Measurements from ENCODE around the gene FLII. TPM values are rescaled to one million over a fixed set of nuclear protein-coding genes. Genes with fewer than 3 reads are reported as not detected.

The FLII gene
- polyA plus RNA-seq, 4 donors: 152 to 360 (median 210) TPM

DNA sequence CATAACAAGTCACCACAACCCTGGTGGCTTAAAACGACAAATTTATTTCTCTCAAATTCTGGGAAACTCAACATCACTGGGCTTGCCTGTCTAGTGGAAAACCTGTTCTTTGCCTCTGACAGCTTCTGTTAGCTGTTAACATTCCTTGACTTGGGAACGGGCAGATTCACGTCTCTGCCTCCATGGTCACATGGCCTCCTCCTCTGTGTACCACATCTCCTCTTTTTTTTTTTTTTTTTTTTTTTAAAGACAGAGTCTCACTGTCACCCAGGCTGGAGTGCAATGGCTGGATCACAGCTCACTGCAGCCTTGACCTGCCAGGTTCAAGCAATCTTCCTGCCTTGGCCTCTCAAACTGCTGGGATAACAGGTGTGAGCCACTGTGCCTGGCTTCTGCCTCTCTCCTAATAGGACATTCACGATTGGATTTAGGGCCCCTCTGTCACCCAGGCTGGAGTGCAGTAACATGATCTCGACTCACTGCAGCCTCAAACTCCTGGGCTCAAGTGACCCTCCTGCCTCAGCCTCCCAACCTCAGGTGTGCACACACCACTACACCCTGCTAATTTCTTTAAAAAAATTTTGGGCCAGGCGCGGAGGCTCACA lies 44.8 kb downstream of the FLII start:
- Histone ChIP-seq H3K27me3 (ENCODE audit: control insufficient read depth in 3 of 3, insufficient read depth in 3 of 3, low read length in 3 of 3) (no peaks in the 10 kb centered on the region), H3K36me3 (ENCODE audit: control insufficient read depth in 3 of 3, insufficient read depth in 2 of 3, low read depth in 1 of 3, low read length in 3 of 3) (peaks cover 8 to 22% (median 9%) of the 10 kb centered on the region in 3 donors), H3K27ac (ENCODE audit: low read depth in 1 of 3, low read length in 2 of 3) (no peak overlapping the region), H3K4me3 (ENCODE audit: low read depth in 1 of 3, low read length in 3 of 3) (no peak overlapping the region), H3K9me3 (ENCODE audit: control insufficient read depth in 2 of 2, insufficient read depth in 1 of 2, low read depth in 1 of 2, low read length in 1 of 2) (no peaks in the 10 kb centered on the region), H3K4me1 (ENCODE audit: control insufficient read depth in 3 of 3, insufficient read depth in 2 of 3, low read depth in 1 of 3, low read length in 2 of 3) (no peaks in the 10 kb centered on the region)
- no peak for DNase-seq
- 74 to 78% (median 75%) methylated on average over 7 of the region's 7 CpGs for WGBS, 3 donors
- FAIRE-seq: no peak

DNA sequence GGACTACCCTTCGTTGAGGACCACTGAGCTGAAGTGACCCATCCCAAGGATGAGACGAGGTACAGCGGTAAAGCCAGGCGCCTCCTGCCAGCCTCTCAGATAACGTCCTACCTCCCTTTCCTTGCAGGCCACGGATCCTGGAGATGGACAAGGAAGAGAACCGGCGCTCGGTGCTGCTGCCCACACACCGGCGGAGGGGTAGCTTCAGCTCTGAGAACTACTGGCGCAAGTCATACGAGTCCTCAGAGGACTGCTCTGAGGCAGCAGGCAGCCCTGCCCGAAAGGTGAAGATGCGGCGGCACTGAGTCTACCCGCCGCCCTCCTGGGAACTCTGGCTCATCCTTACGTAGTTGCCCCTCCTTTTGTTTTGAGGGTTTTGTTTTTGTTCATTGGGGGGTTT lies 50.4 kb downstream of the FLII start:
- no peak for FAIRE-seq
- H3K4me3 ChIP-seq (ENCODE audit: low read depth in 1 of 3, low read length in 3 of 3): no peak overlapping the region
- H3K27ac ChIP-seq (ENCODE audit: low read depth in 1 of 3, low read length in 2 of 3): no peak overlapping the region
- peaks cover 16 to 78% (median 23%) of the 10 kb centered on the region in 3 donors for H3K36me3 ChIP-seq (ENCODE audit: control insufficient read depth in 3 of 3, insufficient read depth in 2 of 3, low read depth in 1 of 3, low read length in 3 of 3)
- no peak for DNase-seq
- WGBS, 3 donors: 92% methylated on average over 19 of the region's 19 CpGs
- no peaks in the 10 kb centered on the region for H3K9me3 ChIP-seq (ENCODE audit: control insufficient read depth in 2 of 2, insufficient read depth in 1 of 2, low read depth in 1 of 2, low read length in 1 of 2)
- H3K27me3 ChIP-seq (ENCODE audit: control insufficient read depth in 3 of 3, insufficient read depth in 3 of 3, low read length in 3 of 3): no peaks in the 10 kb centered on the region
- H3K4me1 ChIP-seq (ENCODE audit: control insufficient read depth in 3 of 3, insufficient read depth in 2 of 3, low read depth in 1 of 3, low read length in 2 of 3): peaks cover 0 to 4% (median 0%) of the 10 kb centered on the region in 3 donors

DNA sequence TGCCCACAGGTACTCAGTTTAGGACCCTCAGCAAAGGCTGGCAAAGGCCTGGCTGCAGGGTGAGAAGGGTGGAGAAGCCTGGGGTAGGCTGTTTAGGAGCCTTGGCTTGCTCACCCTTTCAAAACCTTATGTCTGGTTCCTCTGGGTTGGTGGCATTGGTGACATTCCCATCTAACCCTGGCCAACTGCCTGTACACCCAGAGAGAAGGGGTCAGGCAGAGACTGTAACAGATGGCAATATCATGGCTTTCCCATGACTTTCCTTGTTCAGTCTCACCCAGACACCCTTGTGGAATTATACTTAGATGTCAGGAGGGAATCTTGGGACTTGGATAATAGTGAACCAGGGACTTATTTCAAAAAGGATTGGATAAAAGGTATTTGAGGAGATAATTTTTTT lies 51.6 kb downstream of the FLII start:
- Histone ChIP-seq H3K4me3 (ENCODE audit: low read depth in 1 of 3, low read length in 3 of 3) (no peak overlapping the region), H3K27ac (ENCODE audit: low read depth in 1 of 3, low read length in 2 of 3) (no peak overlapping the region), H3K27me3 (ENCODE audit: control insufficient read depth in 3 of 3, insufficient read depth in 3 of 3, low read length in 3 of 3) (no peaks in the 10 kb centered on the region), H3K36me3 (ENCODE audit: control insufficient read depth in 3 of 3, insufficient read depth in 2 of 3, low read depth in 1 of 3, low read length in 3 of 3) (peaks cover 16 to 88% (median 23%) of the 10 kb centered on the region in 3 donors), H3K4me1 (ENCODE audit: control insufficient read depth in 3 of 3, insufficient read depth in 2 of 3, low read depth in 1 of 3, low read length in 2 of 3) (peaks cover 0 to 10% (median 0%) of the 10 kb centered on the region in 3 donors), H3K9me3 (ENCODE audit: control insufficient read depth in 2 of 2, insufficient read depth in 1 of 2, low read depth in 1 of 2, low read length in 1 of 2) (no peaks in the 10 kb centered on the region)
- DNase-seq: no peak
- no peak for FAIRE-seq

DNA sequence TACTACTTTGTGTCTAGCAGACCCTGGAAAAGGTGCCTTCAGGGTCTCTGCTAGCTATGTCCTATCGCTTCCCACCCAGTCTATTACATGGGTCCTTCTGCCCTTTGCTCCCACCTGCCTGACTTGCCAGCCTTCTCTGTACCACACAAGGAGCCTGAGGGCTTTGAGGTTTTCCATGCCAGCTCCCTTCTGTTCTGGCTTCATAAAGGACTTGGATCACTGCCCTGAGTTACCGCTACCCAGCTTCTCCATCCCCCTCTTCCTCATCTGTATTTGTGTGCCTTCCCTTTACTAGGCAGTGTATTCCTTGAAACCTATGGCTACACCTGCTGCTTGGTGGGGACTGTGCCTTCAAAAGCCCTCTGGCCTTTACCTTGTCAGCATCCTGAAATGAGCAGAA lies 52.7 kb downstream of the FLII start:
- no peaks in the 10 kb centered on the region for H3K27me3 ChIP-seq (ENCODE audit: control insufficient read depth in 3 of 3, insufficient read depth in 3 of 3, low read length in 3 of 3)
- peaks cover 16 to 96% (median 23%) of the 10 kb centered on the region in 3 donors for H3K36me3 ChIP-seq (ENCODE audit: control insufficient read depth in 3 of 3, insufficient read depth in 2 of 3, low read depth in 1 of 3, low read length in 3 of 3)
- H3K27ac ChIP-seq (ENCODE audit: low read depth in 1 of 3, low read length in 2 of 3): no peak overlapping the region
- H3K4me3 ChIP-seq (ENCODE audit: low read depth in 1 of 3, low read length in 3 of 3): no peak overlapping the region
- DNase-seq (no peak), FAIRE-seq (no peak)
- 89 to 95% (median 93%) methylated on average over 2 of the region's 2 CpGs for WGBS, 3 donors
- H3K4me1 ChIP-seq (ENCODE audit: control insufficient read depth in 3 of 3, insufficient read depth in 2 of 3, low read depth in 1 of 3, low read length in 2 of 3): peaks cover 0 to 11% (median 0%) of the 10 kb centered on the region in 3 donors
- H3K9me3 ChIP-seq (ENCODE audit: control insufficient read depth in 2 of 2, insufficient read depth in 1 of 2, low read depth in 1 of 2, low read length in 1 of 2): no peaks in the 10 kb centered on the region

DNA sequence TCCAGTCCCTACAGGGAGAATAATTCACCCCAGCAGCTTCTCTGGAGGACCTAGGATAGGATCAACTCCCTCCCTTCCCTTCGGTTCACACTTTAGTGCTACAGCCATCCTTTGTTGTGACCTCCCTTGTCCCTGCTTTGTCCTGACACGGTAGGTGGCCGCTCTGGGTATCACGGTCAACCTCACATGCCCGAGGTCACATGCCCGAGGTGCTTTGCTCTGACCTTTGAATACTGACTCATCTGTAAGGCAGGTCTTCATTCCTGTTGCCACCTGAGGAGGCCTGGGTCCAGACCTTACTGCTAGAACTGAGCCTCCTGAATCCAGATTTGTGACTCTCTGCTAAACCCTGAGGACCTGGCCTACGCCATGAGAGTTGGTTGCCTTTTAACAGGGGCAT lies 55.2 kb downstream of the FLII start:
- Histone ChIP-seq H3K9me3 (ENCODE audit: control insufficient read depth in 2 of 2, insufficient read depth in 1 of 2, low read depth in 1 of 2, low read length in 1 of 2) (no peaks in the 10 kb centered on the region), H3K27ac (ENCODE audit: low read depth in 1 of 3, low read length in 2 of 3) (peak overlapping the region in 2 of 3 donors; percentile 52 to 66), H3K4me3 (ENCODE audit: low read depth in 1 of 3, low read length in 3 of 3) (no peak overlapping the region), H3K36me3 (ENCODE audit: control insufficient read depth in 3 of 3, insufficient read depth in 2 of 3, low read depth in 1 of 3, low read length in 3 of 3) (peaks cover 4 to 95% (median 11%) of the 10 kb centered on the region in 3 donors), H3K4me1 (ENCODE audit: control insufficient read depth in 3 of 3, insufficient read depth in 2 of 3, low read depth in 1 of 3, low read length in 2 of 3) (peaks cover 0 to 19% (median 0%) of the 10 kb centered on the region in 3 donors), H3K27me3 (ENCODE audit: control insufficient read depth in 3 of 3, insufficient read depth in 3 of 3, low read length in 3 of 3) (no peaks in the 10 kb centered on the region)
- FAIRE-seq: no peak
- 40 to 69% (median 66%) methylated on average over 7 of the region's 7 CpGs for WGBS, 3 donors
- peak; percentile 75 to 78 for DNase-seq

DNA sequence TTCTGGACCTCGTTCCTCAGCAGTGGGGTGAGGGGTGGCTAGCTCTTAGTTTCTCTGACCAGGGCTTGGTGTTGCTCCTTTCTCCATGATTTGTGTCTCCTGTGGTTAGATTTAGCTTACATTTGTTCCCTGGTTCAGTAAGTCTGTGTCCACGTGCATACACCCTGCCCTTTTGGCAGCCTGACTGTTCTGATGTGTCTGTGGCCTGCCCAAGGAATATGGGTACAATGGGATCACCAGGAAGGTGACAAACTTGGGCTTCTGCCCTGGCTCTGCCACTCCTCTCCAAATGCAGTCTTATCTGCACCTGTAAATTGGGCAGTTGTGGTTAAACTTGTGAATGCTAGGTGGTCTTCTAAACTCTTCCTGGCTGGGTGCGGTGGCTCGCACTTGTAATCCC lies 57.4 kb downstream of the FLII start:
- Histone ChIP-seq H3K27ac (ENCODE audit: low read depth in 1 of 3, low read length in 2 of 3) (no peak overlapping the region), H3K27me3 (ENCODE audit: control insufficient read depth in 3 of 3, insufficient read depth in 3 of 3, low read length in 3 of 3) (no peaks in the 10 kb centered on the region), H3K36me3 (ENCODE audit: control insufficient read depth in 3 of 3, insufficient read depth in 2 of 3, low read depth in 1 of 3, low read length in 3 of 3) (peaks cover 4 to 91% (median 4%) of the 10 kb centered on the region in 3 donors), H3K4me3 (ENCODE audit: low read depth in 1 of 3, low read length in 3 of 3) (no peak overlapping the region), H3K9me3 (ENCODE audit: control insufficient read depth in 2 of 2, insufficient read depth in 1 of 2, low read depth in 1 of 2, low read length in 1 of 2) (no peaks in the 10 kb centered on the region), H3K4me1 (ENCODE audit: control insufficient read depth in 3 of 3, insufficient read depth in 2 of 3, low read depth in 1 of 3, low read length in 2 of 3) (peaks cover 0 to 19% (median 0%) of the 10 kb centered on the region in 3 donors)
- 82 to 86% (median 84%) methylated on average over 4 of the region's 4 CpGs for WGBS, 3 donors
- FAIRE-seq (no peak), DNase-seq (no peak)

DNA sequence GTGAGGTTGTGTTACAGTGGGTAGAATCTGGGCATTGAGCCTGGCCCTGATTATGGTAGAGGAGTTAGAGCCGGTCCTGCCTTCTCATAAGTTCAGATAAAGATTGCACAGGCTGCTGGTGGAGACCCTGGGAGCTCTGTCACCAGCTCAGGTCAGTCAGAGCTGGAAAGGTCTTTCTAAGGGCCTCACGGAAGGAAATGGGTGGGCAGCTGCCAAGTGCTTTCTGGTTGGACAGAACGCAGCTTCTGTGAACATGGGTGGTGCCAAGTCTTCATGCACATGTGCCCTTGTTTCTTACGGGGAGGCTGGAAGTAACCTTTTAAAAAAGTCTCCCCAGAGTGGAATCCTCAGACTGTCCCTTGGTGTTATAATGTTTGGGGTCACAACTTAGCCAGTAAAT lies 60.0 kb downstream of the FLII start:
- H3K36me3 ChIP-seq (ENCODE audit: control insufficient read depth in 3 of 3, insufficient read depth in 2 of 3, low read depth in 1 of 3, low read length in 3 of 3): peaks cover 8 to 83% (median 13%) of the 10 kb centered on the region in 3 donors
- peaks cover 0 to 15% (median 0%) of the 10 kb centered on the region in 3 donors for H3K4me1 ChIP-seq (ENCODE audit: control insufficient read depth in 3 of 3, insufficient read depth in 2 of 3, low read depth in 1 of 3, low read length in 2 of 3)
- WGBS, 3 donors: 60 to 73% (median 67%) methylated on average over 4 of the region's 4 CpGs

DNA sequence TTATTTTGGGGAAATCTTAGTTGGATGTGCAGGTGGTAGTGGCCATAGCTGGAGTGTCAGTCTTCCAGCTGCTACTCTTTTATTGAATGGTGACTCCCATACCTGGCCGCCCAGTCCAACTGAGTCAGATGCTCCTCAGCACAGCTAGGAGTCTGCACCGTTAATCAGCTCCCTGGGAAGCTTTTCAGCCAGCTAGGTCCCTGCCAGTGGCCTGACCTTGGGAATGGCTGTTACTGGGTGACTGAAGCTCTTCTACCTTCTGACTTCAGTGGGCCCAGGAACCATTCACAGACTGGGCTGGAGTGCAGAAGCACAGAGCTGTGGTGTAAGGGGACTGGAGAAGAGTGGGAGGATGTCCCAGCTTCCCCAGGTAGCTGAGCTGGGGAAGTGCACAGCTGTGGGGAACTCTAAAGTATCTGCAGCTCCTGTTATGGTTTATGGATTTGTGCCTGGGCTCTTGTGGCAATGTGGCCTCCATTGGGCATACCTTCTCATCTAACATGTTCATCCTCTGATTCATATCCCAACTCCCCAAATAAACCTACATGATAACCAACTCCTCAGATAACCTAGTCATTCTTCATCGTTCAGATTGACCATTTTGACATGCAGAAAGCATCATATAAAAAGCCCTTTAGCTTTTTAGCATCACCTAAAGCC lies 60.9 kb downstream of the FLII start:
- Histone ChIP-seq H3K4me1 (ENCODE audit: control insufficient read depth in 3 of 3, insufficient read depth in 2 of 3, low read depth in 1 of 3, low read length in 2 of 3) (peaks cover 0 to 14% (median 0%) of the 10 kb centered on the region in 3 donors), H3K36me3 (ENCODE audit: control insufficient read depth in 3 of 3, insufficient read depth in 2 of 3, low read depth in 1 of 3, low read length in 3 of 3) (peaks cover 11 to 81% (median 13%) of the 10 kb centered on the region in 3 donors), H3K4me3 (ENCODE audit: low read depth in 1 of 3, low read length in 3 of 3) (no peak overlapping the region), H3K27ac (ENCODE audit: low read depth in 1 of 3, low read length in 2 of 3) (no peak overlapping the region), H3K9me3 (ENCODE audit: control insufficient read depth in 2 of 2, insufficient read depth in 1 of 2, low read depth in 1 of 2, low read length in 1 of 2) (no peaks in the 10 kb centered on the region), H3K27me3 (ENCODE audit: control insufficient read depth in 3 of 3, insufficient read depth in 3 of 3, low read length in 3 of 3) (no peaks in the 10 kb centered on the region)
- DNase-seq (no peak), FAIRE-seq (no peak)
- WGBS, 3 donors: 74 to 82% (median 75%) methylated on average over 3 of the region's 3 CpGs

More for the DNA sequence above, 60.0 kb downstream of the FLII start:
- no peak overlapping the region for H3K27ac ChIP-seq (ENCODE audit: low read depth in 1 of 3, low read length in 2 of 3)
- FAIRE-seq: no peak
- no peak for DNase-seq
- H3K9me3 ChIP-seq (ENCODE audit: control insufficient read depth in 2 of 2, insufficient read depth in 1 of 2, low read depth in 1 of 2, low read length in 1 of 2): no peaks in the 10 kb centered on the region
- H3K4me3 ChIP-seq (ENCODE audit: low read depth in 1 of 3, low read length in 3 of 3): no peak overlapping the region
- no peaks in the 10 kb centered on the region for H3K27me3 ChIP-seq (ENCODE audit: control insufficient read depth in 3 of 3, insufficient read depth in 3 of 3, low read length in 3 of 3)
